ENCODE data around the gene CARMIL3.

Gene CARMIL3

DNA sequence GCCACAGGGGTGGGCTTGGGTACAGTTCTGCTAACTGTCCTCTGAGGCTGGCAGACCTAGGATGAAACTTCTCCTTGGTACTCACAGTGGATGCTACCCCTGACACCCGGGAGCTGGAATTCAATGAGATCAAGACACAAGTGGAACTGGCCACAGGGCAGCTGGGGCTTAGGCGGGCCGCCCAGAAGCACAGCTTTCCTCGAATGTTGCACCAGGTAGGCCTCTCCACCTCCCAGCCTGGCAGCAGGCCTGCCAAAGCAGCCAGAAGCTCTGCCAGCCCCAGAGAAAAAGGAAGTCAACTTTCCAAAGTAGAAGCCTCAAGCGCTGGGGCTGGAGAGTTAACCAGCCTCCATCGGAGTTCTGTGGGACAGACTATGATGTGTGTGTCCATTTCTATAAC is 65.4 kb downstream of the CARMIL3 start:
- no peak for DNase-seq (ENCODE audit: low read depth)

Measured in stimulated activated CD8-positive, alpha-beta memory T cell treated with anti-CD3 and anti-CD28 coated beads, Interleukin-12 subunit alpha, Interleukin-12 subunit beta, amount 100 ng/mL, for 1 hour (primary cell).